Neural cell (in vitro differentiated cells): ENCODE results near the gene FAM89A.

Experiments used
- CTCF ChIP-seq: fragments of 450-650 bp; IDR thresholded peaks from 2 replicates; pipeline ENCODE4 v1.5.1; 2014; ENCODE audit warnings: antibody characterized with exemption, mild to moderate bottlenecking, moderate library complexity; ENCODE audit not compliant: poor library complexity, severe bottlenecking
- EP300 ChIP-seq: fragments of 450-650 bp; conservative IDR thresholded peaks from 2 replicates; pipeline ENCODE4 v1.6.1; 2014; ENCODE audit warnings: antibody characterized with exemption, mild to moderate bottlenecking, moderate library complexity; ENCODE audit not compliant: poor library complexity, severe bottlenecking
- EZH2 ChIP-seq: fragments of 200-600, 300-800 bp; shearing (Covaris generic), sonication (generic); IDR thresholded peaks from 2 replicates; pipeline ENCODE4 v1.6.1; 2014; ENCODE audit warnings: antibody characterized with exemption, low read length, borderline replicate concordance, mild to moderate bottlenecking; ENCODE audit not compliant: insufficient read depth, poor library complexity, severe bottlenecking
- MXI1 ChIP-seq: fragments of 450-650 bp; conservative IDR thresholded peaks from 2 replicates; pipeline ENCODE4 v1.6.1; 2014; ENCODE audit warnings: antibody characterized with exemption, mild to moderate bottlenecking; ENCODE audit not compliant: poor library complexity, severe bottlenecking
- POLR2AphosphoS5 ChIP-seq: IDR thresholded peaks from 2 replicates; pipeline ENCODE4 v1.6.1; 2012
- TAF1 ChIP-seq: IDR thresholded peaks from 2 replicates; pipeline ENCODE4 v1.6.1; 2012; ENCODE audit warnings: low read depth

- TF ChIP-seq CTCF: no peak
- TF ChIP-seq MXI1: no peak
- TF ChIP-seq EZH2: no peak
- TF ChIP-seq EP300: no peak
- TF ChIP-seq TAF1: no peak
- TF ChIP-seq POLR2AphosphoS5: no peak
Measured at GRCh38 chr1:231016234-231016633, 23.8 kb downstream of the FAM89A start.
